GM19193 (cell line): ENCODE measurements around the gene KIF20A.

Source experiments
- POLR2A ChIP-seq: IDR thresholded peaks from 4 replicates; pipeline ENCODE4 v1.6.1; 2011; ENCODE audit not compliant: insufficient read depth, insufficient read length; ENCODE audit errors: extremely low read depth

The KIF20A gene

GRCh38 chr5:138229387-138229786 is 50.5 kb downstream of the KIF20A start:
- no peak for TF ChIP-seq POLR2A

GRCh38 chr5:138230261-138230660 is 51.3 kb downstream of the KIF20A start:
- TF ChIP-seq POLR2A = no peak

GRCh38 chr5:138230981-138231589 is 52.2 kb downstream of the KIF20A start:
- no peak for TF ChIP-seq POLR2A

GRCh38 chr5:138233280-138233679 is 54.4 kb downstream of the KIF20A start:
- no peak for TF ChIP-seq POLR2A

GRCh38 chr5:138234651-138235050 is 55.7 kb downstream of the KIF20A start:
- TF ChIP-seq POLR2A = no peak
